Measurements from ENCODE around the gene UFSP1. TPM values are rescaled to one million over a fixed set of nuclear protein-coding genes. Genes with fewer than 3 reads are reported as not detected.

The UFSP1 gene
- total RNA-seq, 1 donor from 2014 or later, result 2.4 TPM

DNA sequence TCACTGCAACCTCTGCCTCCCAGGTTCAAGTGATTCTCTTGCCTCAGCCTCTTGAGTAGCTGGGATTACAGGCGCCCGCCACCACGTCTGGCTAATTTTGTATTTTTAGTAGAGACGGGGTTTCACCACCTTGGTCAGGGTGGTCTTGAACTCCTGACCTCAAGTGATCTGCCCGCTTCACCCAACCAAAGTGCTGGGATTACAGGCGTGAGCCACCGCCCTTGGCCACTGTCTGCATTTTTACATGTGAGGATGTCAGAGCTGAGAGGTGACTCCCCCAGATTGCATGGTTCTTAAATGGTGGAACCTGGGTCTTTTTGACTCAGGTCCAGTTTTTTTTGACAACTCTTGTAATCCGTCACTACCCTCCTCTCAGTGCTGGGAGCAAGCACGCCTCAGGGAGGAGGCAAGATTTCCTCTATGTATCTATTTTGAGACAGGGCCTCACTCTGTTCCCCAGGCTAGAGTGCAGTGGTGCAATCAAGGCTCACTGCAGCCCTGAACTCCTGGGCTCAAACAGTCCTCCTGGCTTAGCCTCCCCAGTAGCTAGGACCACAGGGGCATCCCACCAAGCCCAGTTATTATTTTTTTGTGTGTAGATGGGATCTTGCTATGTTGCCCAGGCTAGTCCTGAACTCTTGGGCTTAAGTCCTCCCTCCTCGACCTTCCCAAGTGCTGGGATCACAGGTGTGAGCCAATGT, 15.8 kb downstream of the UFSP1 start:
- no peak for DNase-seq (ENCODE audit: low spot score)
- Mint-ChIP-seq H3K27ac (ENCODE audit: unreplicated experiment) (peak overlapping the region; percentile 96), H3K4me1 (ENCODE audit: unreplicated experiment) (peaks cover 39% of the 10 kb centered on the region), H3K27me3 (ENCODE audit: unreplicated experiment) (peaks cover 25% of the 10 kb centered on the region), H3K36me3 (ENCODE audit: low read depth, unreplicated experiment) (peaks cover 36% of the 10 kb centered on the region), H3K4me3 (ENCODE audit: unreplicated experiment) (peak overlapping the region; percentile 98), H3K9me3 (ENCODE audit: unreplicated experiment) (no peaks in the 10 kb centered on the region)
- TF ChIP-seq, protein P1, sequence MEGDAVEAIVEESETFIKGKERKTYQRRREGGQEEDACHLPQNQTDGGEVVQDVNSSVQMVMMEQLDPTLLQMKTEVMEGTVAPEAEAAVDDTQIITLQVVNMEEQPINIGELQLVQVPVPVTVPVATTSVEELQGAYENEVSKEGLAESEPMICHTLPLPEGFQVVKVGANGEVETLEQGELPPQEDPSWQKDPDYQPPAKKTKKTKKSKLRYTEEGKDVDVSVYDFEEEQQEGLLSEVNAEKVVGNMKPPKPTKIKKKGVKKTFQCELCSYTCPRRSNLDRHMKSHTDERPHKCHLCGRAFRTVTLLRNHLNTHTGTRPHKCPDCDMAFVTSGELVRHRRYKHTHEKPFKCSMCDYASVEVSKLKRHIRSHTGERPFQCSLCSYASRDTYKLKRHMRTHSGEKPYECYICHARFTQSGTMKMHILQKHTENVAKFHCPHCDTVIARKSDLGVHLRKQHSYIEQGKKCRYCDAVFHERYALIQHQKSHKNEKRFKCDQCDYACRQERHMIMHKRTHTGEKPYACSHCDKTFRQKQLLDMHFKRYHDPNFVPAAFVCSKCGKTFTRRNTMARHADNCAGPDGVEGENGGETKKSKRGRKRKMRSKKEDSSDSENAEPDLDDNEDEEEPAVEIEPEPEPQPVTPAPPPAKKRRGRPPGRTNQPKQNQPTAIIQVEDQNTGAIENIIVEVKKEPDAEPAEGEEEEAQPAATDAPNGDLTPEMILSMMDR (IDR thresholded peaks at IDR 0.05; ENCODE audit: unreplicated experiment), result no peak

DNA sequence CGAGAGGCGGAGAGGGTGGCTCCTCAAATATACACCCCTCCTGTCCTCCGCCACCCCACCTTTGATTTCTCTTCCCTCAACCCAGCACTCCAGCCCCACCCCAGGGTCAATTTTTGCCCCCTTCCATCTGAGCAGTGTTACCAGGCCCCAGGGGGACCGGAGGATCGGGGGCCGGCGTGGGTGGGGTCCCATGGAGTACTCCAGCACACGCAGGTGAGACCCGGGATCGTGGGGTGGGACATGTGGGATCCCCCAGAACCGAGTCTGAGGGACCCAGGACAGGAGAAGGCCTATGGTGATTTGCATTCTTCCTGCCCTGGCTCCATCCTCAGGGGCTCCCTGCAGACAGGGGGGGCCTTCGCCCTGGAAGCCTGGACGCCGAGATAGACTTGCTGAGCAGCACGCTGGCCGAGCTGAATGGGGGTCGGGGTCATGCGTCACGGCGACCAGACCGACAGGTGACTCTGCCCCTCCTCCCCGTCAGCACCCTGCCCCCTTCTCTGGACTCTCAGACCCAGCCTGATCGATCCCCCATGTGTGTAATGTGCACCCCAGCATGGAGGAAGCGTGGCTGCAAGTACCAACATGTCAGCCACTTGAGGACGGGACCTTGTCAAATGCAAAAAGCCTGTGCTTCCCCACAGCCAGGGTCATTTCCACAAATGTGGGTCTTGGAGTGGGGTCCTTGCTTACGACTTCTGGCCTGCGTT, 21.6 kb downstream of the UFSP1 start:
- no peaks in the 10 kb centered on the region for H3K9me3 Mint-ChIP-seq (ENCODE audit: unreplicated experiment)
- H3K27ac Mint-ChIP-seq (ENCODE audit: unreplicated experiment), result peak overlapping the region; percentile 78
- H3K4me3 Mint-ChIP-seq (ENCODE audit: unreplicated experiment), result peak overlapping the region; percentile 92
- H3K27me3 Mint-ChIP-seq (ENCODE audit: unreplicated experiment), result peaks cover 13% of the 10 kb centered on the region
- TF ChIP-seq, protein P1 (IDR thresholded peaks at IDR 0.05; ENCODE audit: unreplicated experiment), result no peak
- peaks cover 21% of the 10 kb centered on the region for H3K4me1 Mint-ChIP-seq (ENCODE audit: unreplicated experiment)
- no peak for DNase-seq (ENCODE audit: low spot score)
- peaks cover 23% of the 10 kb centered on the region for H3K36me3 Mint-ChIP-seq (ENCODE audit: low read depth, unreplicated experiment)

DNA sequence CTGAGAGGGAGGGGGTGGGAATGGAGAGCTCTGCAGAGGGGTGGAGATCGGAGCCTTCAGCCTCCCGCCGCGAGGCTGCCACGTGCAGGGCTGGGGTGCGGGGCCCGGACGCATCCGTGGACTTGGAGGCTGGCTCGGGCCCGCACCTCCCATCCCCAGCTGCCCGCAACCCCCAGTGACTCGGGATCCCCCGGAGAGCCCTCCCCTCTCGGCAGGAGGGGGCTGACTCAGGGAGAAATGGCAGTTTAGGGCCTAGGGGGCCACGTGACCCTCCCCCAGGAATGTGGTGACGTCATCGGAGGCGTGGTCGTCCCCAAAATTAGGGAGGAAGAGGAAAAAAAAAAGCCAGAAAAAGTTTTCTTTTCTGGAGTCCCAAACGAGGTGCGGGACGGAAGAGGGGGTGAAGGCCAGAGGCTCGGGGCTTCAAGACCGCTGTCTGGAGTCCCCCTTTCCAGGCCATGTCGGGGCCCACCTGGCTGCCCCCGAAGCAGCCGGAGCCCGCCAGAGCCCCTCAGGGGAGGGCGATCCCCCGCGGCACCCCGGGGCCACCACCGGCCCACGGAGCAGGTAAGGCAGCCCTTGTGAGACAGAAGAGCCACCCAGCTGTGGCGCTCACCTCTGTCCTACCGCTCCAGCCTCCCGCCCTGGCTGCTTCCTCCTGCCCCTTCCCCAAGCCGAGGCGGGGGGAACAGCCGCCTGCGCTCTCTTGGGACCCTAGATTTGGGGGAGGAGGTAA, 22.3 kb downstream of the UFSP1 start, which contains the start of gene TRIP6:
TSS of gene TRIP6 (plus strand) at position 348 of the 736 bp plus-strand sequence. CDS start at position 459, 111 bp downstream.
- no peaks in the 10 kb centered on the region for H3K9me3 Mint-ChIP-seq (ENCODE audit: unreplicated experiment)

DNA sequence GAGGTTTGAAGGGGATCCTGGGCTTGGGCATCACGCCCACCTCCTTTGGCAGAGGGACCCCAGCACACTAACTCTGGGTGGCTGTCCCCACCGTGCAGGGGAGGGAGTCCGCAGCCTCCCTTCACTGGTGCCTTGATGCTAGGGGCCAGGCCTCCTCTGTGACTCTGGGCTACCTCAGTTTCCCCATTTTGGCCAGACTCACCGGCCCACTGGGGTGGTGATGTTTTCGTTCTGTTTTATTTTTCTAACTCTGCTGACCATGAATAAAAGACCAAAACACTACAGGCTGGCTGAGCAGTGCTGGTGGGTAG, 22.8 kb downstream of the UFSP1 start:
- no peak for DNase-seq (ENCODE audit: low spot score)
- Mint-ChIP-seq H3K27me3 (ENCODE audit: unreplicated experiment) (peaks cover 10% of the 10 kb centered on the region), H3K9me3 (ENCODE audit: unreplicated experiment) (no peaks in the 10 kb centered on the region), H3K36me3 (ENCODE audit: low read depth, unreplicated experiment) (peaks cover 24% of the 10 kb centered on the region), H3K27ac (ENCODE audit: unreplicated experiment) (peak overlapping the region; percentile 70), H3K4me3 (ENCODE audit: unreplicated experiment) (peak overlapping the region; percentile 79), H3K4me1 (ENCODE audit: unreplicated experiment) (peaks cover 20% of the 10 kb centered on the region)
- TF ChIP-seq, protein P1 (IDR thresholded peaks at IDR 0.05; ENCODE audit: unreplicated experiment), result no peak

More for the DNA sequence above, 22.3 kb downstream of the UFSP1 start, which contains the start of gene TRIP6:
- H3K36me3 Mint-ChIP-seq (ENCODE audit: low read depth, unreplicated experiment), result peaks cover 26% of the 10 kb centered on the region
- peak within 1 kb of the TSS; percentile 95 for H3K4me3 Mint-ChIP-seq (ENCODE audit: unreplicated experiment)
- DNase-seq (ENCODE audit: low spot score), result peak; percentile 70
- TF ChIP-seq, protein P1 (IDR thresholded peaks at IDR 0.05; ENCODE audit: unreplicated experiment), result no peak
- peaks cover 13% of the 10 kb centered on the region for H3K27me3 Mint-ChIP-seq (ENCODE audit: unreplicated experiment)
- H3K4me1 Mint-ChIP-seq (ENCODE audit: unreplicated experiment), result peaks cover 21% of the 10 kb centered on the region
- peak within 1 kb of the TSS; percentile 95 for H3K27ac Mint-ChIP-seq (ENCODE audit: unreplicated experiment)
